GM18502 (cell line): ENCODE measurements around the gene HIKESHI.
"Not testable (repeated sequence)": the region's sequence is repeated elsewhere in the genome, so short reads cannot be mapped to it uniquely, and the experiment has no call there.

Source experiments
- ATAC-seq: cut with Tn5 transposase; IDR thresholded peaks from one replicate; pipeline ENCODE4 v1.9.1; 2021; ENCODE audit warnings: mild to moderate bottlenecking; ENCODE audit not compliant: unreplicated experiment, poor library complexity

HIKESHI gene, protein sequence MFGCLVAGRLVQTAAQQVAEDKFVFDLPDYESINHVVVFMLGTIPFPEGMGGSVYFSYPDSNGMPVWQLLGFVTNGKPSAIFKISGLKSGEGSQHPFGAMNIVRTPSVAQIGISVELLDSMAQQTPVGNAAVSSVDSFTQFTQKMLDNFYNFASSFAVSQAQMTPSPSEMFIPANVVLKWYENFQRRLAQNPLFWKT

GRCh38 chr11:86302092-86302793 is at the start of gene HIKESHI:
Gene HIKESHI, plus strand, starts transcription at chr11:86302240. Its CDS starts 209 bp downstream, at chr11:86302449.
- ATAC-seq: peak; percentile 98

GRCh38 chr11:86255896-86256295 is 46.1 kb upstream of the HIKESHI start:
- peak; percentile 90 for ATAC-seq

- ATAC-seq: no peak
Observed at GRCh38 chr11:86256608-86257007, 45.4 kb upstream of the HIKESHI start.

GRCh38 chr11:86257446-86257845 is 44.6 kb upstream of the HIKESHI start:
- ATAC-seq: no peak

GRCh38 chr11:86259730-86260129 is 42.3 kb upstream of the HIKESHI start:
- no peak for ATAC-seq

- ATAC-seq: no peak
Observed at GRCh38 chr11:86261328-86261727, 40.7 kb upstream of the HIKESHI start.

DNA sequence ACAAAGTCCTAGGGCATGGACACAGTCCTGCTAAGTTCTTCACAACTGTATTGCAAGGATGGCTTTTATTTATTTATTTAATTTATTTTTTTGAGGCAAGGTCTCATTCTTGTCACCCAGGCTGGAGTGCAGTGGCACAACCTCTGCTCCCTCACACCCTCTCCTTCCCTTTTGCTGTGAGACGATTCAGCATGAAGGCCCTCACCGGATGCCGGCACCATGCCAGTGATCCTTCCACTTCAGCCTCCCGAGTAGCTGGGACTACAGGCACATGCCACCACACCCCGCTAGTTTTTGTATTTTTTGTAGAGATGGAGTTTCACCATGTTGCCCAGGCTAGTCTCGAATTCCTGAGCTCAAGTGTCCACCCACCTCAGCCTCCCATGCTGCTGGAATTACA is 39.7 kb upstream of the HIKESHI start:
- no peak for ATAC-seq

DNA sequence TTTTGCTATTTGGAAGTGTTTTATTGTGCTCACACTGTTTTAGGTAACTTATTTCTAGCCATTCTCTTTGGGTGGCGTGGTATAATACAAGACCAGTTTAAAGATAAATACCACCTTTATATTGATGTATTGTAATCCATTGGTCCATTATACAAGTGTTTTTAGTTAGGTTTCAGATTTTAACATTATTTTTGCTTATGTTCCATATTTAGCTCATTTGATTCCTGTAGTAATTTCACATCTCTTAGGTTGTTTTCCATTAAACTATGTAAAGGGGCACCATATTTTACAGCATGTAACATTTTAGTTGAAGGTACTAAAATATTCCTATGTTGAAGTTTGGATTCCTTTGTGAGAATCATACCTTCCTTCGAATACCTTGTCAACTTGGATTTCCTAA is 37.4 kb upstream of the HIKESHI start:
- ATAC-seq: no peak

- no peak for ATAC-seq
Observed at GRCh38 chr11:86265194-86265593, 36.8 kb upstream of the HIKESHI start.

DNA sequence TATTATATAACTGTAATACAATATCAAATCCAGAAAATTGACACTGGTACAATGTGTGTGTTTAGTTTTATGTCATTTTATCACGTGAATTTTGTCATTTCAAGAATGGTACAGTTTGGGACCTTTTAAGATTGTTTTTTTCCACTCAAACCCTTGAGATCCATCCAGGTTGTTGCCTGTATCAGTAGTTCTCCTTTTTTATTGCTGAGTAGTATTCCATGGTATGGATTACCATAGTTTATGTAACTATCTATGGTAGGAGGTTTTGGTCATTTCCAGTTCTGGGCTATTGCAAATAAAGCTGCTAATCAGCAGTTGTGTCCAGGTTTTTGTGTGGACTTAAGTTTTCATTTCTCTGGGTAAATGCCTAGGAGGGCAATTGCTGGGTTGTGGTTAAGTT is 32.4 kb upstream of the HIKESHI start:
- no peak for ATAC-seq

DNA sequence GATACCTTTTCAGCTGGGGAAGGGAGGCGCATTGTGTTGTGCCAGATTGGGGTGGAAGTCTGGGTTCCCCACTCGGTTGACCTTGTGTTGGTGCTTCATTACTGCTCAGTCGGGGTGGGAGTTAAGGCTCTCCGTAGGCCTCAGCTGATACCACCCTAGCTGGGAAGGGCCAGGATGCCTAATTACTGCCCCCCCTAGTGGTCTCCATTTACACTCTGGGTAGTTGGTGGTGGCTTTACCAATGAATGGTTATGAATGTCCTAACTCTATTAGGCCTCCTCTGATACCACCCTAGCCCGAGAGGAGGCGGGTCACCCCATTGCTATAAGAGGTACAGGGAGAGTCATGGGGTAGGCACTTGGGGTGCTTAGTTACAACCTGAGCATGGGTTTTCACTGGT is 27.5 kb upstream of the HIKESHI start:
- ATAC-seq: no peak

DNA sequence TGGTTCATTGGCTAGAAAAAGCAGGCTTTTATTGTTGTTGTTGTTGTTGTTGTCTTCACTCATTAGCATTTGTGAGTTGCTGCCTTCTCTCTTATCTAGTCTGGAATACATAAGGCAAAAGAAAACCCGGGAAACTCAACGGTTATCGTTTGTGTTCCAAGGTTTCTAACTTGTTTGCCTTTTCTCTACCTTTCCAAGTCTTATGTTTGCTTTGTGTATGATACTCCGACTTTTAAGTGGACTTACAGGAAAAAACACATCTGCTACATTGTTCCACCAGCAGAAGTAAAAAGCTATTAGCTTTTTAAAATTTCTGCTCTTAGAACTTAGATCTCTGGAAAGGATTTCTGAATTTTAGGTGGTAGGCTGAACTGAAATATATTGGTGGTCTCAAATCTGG is 27.0 kb upstream of the HIKESHI start:
- ATAC-seq: no peak

- no peak for ATAC-seq
Observed at GRCh38 chr11:86275493-86276370, 26.3 kb upstream of the HIKESHI start.

- no peak for ATAC-seq
Observed at GRCh38 chr11:86277741-86278140, 24.3 kb upstream of the HIKESHI start.

DNA sequence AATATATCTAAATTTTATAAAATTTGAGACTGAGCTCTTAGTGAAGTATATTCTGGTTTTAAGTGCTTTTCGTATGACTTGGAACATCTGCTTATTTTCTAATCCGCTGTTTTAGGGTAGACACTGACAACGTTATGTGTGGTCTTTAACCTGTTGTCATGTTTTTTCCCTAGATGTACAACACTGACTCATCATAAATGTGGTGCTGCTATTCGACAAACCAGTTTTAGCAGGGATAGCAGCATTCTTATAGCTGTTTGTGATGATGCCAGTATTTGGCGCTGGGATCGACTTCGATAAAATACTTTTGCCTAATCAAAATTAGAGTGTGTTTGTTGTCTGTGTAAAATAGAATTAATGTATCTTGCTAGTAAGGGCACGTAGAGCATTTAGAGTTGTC is 23.8 kb upstream of the HIKESHI start:
- no peak for ATAC-seq

- ATAC-seq: no peak
Observed at GRCh38 chr11:86279747-86280146, 22.3 kb upstream of the HIKESHI start.

- peak; percentile 16 for ATAC-seq
Observed at GRCh38 chr11:86287468-86287796, 14.6 kb upstream of the HIKESHI start.

- ATAC-seq: peak; percentile 26
Observed at GRCh38 chr11:86288776-86289507, 13.1 kb upstream of the HIKESHI start.

GRCh38 chr11:86289508-86290280 is 12.3 kb upstream of the HIKESHI start:
- ATAC-seq: not testable (repeated sequence)
